HG03378 (cell line): ENCODE results near the gene CCDC179.

Experiments
- ATAC-seq: cut with Tn5 transposase; IDR thresholded peaks from one replicate; pipeline ENCODE4 v1.9.1; 2021; ENCODE audit warnings: mild to moderate bottlenecking, moderate library complexity; ENCODE audit not compliant: unreplicated experiment

The CCDC179 gene

DNA sequence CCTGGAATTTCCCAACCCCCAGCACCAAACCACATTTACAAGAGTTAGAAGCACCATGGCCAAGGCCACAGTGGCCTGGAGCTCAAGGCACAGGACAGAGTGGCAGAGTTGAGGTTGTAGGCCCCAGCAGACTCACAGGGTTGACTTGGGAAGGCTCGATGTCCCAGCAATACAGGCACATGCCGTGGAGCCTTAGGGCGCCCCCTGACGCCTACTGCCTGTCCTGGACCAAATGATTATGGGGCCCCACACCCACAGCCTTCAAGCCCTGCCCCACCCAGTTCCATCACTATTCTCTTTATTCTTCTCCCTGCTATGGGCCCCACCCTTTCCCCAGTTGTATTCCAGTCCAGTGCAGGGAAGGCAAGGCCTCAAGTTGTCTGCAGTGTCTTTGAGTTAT lies at the start of gene CCDC179:
Gene CCDC179 (minus strand): TSS at position 234 of the 400 bp plus-strand sequence. CDS start 53 bp downstream, at position 181.
- no peak for ATAC-seq

DNA sequence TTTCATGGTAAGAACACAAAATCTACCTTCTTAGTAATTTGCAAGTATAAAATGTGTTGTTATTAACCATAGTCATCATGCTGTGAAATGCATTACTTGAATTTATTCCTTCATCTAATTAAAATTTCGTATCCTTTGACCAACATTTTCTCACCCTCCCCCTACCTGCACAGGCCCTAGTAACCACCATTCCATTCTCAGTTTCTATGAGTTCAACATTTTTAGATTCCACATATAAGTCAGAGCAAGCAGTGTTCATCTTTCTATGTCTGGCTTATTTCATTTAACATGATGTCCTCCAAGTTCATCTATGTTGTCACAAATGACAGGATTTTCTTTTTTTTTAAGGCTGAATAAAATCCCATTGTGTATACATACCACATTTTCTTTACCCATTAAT lies 43.5 kb upstream of the CCDC179 start:
- peak; percentile 55 for ATAC-seq

DNA sequence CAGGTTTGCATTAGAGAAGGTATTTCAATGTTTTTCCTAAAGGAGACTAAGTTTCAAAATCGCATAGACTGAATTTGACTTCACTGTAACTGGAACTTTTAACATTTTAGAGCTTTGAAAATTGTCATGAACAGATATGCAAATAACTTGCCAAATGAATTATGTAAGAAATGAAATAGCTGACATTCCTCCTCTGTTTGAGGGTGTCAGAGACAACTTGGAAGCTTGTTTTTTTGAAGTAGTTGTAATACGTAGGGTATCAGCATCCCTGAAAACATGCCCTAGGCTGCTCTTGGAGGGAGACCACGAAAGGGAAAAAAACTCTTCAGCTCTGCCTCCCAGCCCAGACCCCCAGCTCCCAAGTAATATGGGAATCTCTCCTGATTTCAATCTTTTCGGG lies 41.3 kb upstream of the CCDC179 start:
- no peak for ATAC-seq

DNA sequence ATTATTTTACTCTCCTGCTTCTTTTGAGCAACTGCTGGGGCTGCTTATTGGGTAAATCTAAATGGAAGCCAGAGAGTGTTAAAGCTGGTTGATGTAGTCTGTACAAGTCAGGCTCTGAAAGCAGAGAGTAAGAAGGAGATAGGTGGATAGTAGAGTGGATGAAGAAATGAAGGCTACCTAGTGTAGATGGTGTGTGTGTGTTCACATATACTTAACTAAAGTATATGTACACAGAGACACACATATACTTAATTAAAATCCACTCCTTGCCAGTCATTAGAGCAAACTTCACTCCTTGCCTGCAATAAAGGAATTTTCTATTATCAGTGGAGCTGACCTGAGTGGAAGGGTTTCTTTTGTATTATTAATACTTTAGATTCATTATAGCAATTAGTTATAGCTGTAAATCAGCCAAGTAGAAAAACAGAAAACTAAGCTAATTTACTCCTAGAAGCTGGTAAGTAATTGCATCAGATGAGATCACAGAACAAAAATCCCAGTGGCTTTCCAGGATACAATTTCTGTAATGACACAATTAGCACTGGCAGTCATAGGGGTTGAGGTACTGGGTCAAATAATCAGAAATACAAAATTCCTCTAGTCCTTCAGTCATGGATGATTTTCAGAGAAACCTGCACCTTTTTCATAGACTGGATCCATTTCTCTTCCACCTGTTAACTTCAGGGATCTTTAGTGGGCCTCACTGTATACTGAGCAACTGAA lies 40.7 kb upstream of the CCDC179 start:
- ATAC-seq, result no peak

DNA sequence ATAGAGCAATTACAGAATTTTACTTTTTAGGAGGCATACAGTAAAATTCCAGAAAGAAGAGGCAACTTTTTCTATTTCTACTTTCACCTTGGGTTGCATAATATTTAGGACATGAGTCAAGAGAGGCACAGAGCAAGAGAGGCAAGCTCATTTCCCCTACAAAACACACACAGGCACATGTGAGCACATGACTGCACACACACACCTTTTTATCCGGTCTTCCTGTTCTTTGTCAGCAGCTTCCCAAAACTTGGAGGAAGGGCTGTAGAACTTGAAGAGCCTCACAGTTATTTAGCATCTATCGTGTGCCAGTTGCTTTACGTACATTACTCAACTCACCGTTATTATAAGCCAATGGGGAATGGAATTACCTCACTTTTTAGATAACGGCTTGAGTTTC lies 37.8 kb upstream of the CCDC179 start:
- no peak for ATAC-seq

DNA sequence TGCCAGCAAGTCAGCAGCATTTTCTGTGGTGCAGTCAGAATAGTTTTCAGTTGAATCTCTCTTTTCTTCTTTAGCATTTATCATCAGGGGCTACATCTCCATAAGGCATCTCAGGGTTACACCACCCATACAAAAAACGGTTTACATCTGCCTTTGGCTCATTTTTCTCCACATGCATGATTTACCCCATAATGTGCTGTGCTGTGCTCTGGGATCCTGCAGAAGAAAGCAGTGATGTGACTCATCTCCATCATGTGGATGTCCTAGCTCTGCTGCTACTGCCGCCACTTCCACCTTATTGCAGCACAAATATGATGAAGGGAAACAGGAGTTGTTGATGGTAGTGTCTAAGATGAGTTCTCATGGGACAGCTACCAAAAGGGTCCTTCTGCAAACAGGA lies 30.0 kb upstream of the CCDC179 start:
- no peak for ATAC-seq

DNA sequence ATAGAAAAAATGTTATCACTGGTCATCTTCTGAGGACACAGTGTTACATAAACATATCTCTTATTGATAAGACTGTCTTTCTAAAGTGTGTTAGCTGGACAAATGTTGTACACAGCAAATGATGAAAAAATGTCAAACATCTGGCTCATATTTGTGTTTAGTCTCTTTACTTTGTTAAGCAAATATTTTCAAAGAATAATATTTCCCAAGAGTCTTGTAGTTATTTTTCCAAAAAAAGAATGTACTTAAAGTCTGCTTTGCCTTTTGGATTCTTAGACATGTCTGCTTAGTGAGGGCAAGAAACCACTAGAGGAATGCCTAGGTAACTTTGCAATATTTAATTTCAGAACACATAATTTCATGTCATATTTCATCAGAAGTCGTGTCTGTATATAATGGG lies 23.9 kb upstream of the CCDC179 start:
- ATAC-seq, result no peak

DNA sequence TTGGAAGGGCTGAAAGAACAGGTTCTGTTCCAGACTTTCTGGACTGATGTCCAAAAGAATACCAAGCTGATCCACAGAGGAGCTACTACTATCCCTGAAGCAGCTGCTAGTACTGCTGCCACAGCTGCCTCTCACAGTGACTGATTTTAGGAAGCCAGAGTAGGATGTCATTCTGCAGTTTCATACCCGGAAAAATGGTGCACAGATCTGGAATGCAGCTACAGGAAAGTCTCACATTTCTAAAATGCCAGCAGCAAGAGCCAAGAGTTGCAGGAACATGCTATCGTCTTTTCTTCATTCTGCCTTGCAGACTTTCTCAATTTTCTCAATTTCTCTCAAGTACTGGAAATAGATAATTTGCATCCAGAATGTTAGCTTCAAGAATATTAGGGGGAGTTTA lies 19.4 kb upstream of the CCDC179 start:
- ATAC-seq, result no peak

DNA sequence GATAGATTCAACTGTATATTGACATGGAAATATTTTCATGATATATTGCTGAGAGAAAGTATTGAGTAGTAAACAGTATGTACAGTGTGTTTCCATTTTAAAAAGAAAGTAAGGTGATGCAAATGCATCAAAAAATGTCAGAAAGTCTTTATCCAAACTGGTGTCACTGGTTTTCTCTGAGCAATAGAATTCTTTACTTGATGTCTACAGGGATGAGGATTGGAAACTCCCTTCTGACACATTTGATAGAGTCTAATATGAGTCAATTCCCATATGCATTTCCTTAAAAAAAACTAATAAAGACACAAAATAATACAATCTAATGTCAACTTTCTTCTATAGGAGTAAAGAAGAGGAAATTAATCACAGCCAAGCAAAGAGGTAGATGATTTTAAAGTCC lies 18.3 kb upstream of the CCDC179 start:
- ATAC-seq, result no peak

DNA sequence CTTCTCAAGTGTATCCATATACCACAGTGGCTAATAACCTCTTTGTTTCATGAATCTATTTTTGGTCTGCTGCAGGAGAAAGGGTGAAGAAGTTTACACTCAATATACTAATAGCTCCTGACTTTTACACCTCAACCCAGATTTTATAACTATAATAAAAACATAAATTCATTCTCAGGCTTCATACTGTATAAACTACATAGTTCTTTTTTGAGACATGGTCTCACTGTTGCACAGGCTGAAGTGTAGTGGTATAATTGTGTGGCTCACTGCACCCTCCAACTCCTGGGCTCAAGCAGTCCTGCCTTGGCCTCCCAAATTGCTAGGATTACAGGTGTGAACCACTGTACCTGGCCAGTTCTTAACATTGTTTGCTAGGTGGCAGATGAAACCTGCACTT lies 17.8 kb upstream of the CCDC179 start:
- ATAC-seq, result no peak

DNA sequence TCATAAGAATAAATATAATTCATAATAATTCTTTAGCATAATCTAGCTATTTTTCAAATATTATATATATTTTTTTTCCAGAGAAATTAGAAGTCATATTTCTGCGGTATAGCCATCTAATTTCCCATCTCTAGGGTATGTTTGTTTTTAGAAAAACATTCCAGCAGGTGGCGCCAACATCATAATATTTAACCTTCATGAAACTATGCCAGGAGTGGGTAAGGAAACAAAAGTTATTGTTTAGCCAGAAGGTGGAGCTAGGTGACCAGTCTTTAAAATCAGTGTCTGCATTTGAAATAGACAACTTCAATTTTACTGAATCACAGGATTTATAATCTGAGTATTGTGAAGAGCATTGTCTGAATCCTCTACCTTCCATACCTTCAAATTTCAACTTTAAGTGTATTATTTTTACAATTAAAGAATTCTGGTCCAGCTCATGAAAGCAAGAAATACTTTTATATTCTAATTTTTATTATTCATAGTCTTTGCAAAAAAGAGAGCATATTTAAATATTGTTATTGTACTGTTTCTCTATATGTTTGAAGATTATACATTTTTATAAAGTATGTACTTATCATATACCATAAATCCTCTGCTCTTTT lies 15.7 kb upstream of the CCDC179 start:
- ATAC-seq, result peak; percentile 99

DNA sequence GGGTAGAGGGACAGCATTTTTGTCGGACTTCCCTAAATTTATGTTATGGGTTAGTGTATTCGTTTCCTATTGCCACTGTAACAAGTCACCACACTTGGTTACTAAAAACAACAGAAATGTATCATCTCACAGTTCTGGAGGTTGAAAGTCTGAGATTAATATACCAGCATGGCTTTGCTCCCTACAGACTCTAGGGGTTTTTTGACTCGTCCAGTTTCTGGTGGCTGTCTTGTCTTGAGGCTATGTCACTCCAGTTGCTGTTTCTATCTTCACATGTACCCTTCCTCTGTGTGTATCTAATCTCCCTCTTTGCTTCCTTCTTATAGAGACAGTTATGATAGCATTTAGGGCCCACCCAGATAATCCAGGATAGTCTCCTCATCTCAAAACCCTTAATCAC lies 9.1 kb upstream of the CCDC179 start:
- no peak for ATAC-seq

DNA sequence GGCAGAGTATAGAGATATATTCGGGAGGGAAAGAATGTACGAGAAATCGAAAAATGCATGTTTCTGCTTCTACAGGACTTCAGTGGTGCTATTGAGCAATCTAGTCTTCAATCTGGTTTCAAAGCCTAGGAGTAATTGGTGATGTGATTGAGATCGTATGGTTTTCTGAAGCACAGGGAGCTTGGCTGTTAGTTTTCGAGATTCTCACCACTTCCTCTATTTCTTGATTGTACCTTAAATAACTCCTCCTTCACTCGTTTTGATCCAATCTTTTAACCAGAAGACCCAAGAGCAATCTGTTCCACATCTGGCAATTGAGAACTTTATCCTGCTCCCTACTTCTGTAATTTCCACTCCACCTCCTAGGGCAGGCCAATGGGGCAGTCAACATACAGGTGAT lies 518 bp downstream of the CCDC179 start:
- ATAC-seq, result no peak

DNA sequence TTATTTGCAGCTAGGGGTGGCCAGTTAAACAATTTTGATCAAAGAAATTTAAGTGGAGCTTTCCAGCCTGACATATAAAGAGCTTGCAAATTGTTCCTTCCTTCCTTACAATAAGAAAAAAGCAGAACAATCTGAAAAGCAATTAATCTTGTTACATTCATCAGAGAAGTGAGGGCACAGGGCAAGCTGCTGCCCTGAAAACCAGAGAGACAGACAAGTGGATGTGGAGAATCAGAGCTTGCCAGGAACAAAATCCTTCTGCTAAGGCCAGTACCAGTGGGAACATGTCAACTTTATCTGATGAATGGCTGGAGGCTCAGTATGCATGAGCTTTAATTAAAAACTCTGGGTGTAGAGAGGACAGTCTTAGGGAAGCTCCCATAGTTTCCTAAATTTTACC lies 8.8 kb downstream of the CCDC179 start:
- no peak for ATAC-seq

DNA sequence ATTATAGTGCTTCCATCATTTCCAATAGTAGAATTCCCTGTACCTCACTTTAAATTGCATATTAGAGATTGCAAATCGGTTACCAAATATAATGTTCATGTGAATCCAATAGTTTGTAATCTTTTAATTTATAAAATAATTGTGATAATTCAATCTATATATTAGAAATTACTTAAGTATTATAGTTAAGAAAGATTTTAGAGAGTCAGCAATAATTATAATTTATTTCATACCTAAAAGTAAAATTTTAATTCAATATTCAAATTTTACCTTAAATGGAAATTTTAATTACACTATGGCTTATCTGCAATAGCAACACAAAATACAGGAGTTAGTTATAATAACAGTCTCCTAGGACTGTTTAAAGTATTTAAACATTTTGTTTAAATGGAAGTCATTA lies 13.5 kb downstream of the CCDC179 start:
- ATAC-seq, result no peak

DNA sequence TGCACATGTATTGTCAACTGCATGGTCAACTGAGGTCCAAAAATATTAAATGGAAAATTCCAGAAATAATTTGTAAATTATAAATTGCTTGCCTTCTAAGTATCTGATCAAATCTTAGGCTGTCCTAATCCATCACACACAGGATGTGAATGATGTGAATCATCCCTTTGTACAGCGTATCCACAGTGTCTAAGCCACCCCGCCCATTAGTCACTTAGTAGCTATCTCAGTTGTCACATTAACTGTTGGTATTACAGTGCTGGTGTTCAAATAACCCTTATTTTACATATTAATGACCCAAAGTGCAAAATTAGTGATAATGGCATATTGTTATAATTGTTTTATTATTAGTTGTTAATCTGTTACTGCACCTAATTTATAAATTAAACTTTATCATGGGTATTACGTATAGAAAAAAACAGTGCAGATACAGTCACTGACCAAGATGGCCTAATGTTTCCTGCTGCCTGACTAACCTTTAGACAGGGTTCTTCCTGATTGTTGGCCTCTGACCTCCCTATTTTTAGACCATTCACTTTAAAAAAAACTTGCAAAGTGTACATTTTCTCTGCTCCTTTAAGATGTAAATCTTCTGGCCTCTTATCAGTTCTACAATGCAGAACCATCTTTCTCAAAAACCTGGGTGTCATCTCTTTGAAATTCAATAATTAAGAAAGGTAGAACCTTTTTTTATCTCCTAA lies 27.8 kb downstream of the CCDC179 start:
- ATAC-seq, result no peak

DNA sequence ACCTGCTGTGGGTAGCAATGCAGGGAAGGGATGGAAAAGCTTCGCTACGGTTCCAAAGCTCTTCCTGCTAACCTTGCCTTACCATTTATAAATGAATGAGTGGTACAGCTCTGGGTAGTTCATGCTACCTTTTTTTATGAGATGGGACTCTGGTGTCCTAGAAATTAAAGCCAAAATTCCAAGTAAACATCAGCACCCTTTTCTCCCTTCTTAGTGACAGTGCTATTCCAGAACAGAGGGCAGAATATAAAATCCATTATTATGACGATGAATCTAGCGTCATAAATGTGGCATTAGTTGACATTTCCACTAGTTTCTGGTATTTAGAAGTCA lies 30.2 kb downstream of the CCDC179 start:
- ATAC-seq, result no peak

DNA sequence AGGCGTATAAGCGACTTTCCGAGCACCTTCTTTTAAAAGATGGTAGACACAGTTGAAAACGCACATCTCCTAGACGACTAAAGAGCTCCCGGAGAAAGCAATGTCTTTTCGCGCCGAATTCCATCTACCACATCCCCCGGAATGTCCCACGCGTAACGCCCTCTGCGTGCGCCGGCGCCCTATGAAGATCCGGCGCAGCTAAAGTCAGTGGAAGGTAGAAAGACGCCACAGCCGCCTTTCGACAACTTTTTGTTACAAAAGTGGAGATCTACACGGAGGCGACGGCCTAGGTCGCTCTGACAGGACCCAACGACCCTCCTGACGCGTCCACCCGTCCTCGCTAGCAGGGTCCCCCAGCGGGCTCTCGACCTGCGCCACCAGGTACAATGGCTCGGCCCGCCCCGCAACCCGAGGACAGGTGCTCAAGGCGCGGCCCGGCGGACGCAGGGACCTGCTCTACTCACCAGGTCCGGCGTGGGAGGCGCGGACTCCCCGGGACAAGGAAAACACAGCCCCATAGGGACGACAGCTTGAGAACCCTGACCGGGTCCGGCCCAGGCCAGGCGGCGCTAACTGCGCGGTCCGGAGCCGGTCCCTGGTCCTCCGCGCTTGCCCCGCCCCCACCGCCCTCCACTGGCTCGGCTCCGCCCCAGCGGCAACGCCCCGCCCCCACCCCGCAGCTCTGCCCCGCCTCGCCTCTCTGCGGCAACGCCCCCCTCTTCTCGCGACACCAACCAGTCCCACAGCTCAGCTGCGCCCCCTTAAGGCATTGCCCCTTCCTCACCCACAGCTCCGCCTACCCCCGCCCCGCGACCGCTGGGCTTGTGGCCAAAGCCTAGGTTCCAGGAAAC lies 30.8 kb downstream of the CCDC179 start, which contains the start of gene SVIP:
Gene SVIP (minus strand): TSS at position 571 of the 851 bp plus-strand sequence. CDS start 53 bp downstream, at position 518.
- peak; percentile 91 for ATAC-seq

DNA sequence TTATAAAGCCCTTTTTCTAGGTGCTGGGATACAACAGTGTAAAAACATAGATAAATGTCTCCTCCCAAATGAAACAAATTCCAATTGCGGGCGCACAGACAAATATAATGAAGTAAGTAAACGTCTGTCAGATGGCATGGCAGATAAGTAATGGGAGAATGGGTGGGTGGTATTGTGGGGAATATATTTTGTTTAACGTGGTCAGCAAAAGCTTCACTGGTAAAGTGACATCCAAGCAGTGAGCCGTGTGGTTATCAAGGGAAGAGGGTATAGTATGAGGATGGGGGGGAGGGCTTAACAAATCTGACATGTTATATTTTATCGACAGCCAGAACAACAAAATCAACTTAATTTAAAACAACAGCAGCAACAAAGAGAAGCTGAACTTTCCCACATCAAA lies 31.9 kb downstream of the CCDC179 start:
- no peak for ATAC-seq

DNA sequence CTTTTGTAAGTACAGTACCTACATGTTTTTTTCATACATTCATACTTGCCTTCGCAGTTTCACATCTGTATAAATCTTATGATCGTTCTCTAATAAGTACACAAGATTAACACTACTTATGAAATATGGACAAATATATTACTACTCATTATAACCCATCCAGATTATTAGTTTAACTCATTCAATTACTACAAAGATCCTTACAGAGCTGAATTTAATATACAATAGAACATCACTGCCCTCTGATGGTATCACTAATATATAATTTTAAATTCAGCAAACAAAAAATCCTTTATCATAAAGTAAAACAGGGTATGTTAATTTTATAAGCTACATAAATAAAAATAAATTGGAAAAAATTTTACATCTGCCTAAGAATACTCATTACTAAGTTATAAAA lies 38.1 kb downstream of the CCDC179 start:
- ATAC-seq, result no peak

DNA sequence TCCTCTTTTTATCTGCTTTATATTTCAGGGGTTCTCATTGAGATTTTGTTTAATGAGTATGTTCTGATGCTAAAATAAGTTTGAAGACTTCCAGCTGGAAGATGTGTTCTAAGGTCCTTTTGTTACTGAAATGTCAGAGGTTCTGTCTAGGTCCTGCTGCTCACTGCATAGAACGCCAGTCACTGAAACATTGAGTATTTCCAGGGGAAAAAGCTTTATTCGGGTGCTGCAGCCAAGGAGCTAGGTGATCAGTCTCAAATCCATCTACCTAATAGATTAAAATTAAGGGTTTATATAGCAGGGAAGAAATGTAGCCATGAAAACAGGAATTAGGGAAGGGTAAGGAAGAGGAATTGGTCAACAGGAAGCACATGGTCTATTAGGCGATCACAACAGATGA lies 50.4 kb downstream of the CCDC179 start:
- ATAC-seq, result no peak
